ENCODE results near the gene ERBB3. TPM values are rescaled to one million over a fixed set of nuclear protein-coding genes. Genes with fewer than 3 reads are reported as not detected.

ERBB3 gene
- total RNA-seq, 2 donors from 2014 or later = 77.3 to 117 TPM

DNA sequence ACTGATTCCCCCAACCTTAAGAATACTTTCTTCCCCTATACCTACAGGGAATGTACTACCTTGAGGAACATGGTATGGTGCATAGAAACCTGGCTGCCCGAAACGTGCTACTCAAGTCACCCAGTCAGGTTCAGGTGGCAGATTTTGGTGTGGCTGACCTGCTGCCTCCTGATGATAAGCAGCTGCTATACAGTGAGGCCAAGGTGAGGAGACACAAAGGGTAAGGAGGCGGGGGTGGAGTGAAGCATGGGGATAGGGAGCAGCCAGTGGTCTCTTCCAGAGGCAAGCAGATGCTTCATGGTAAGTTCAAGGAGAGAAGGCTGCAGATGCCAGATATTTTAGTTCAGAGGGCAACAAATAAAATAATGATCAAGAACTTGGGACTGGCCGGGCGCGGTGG, 17.8 kb downstream of the ERBB3 start:
- no peak overlapping the region for H3K4me3 ChIP-seq
- WGBS = 92% methylated on average over 6 of the region's 6 CpGs
- DNase-seq (ENCODE audit: low spot score) = no peak
- TF ChIP-seq POLR2AphosphoS5 (IDR thresholded peaks at IDR 0.05) = no peak
- TF ChIP-seq POLR2A (IDR thresholded peaks at IDR 0.05) = no peak
- TF ChIP-seq, protein P1, sequence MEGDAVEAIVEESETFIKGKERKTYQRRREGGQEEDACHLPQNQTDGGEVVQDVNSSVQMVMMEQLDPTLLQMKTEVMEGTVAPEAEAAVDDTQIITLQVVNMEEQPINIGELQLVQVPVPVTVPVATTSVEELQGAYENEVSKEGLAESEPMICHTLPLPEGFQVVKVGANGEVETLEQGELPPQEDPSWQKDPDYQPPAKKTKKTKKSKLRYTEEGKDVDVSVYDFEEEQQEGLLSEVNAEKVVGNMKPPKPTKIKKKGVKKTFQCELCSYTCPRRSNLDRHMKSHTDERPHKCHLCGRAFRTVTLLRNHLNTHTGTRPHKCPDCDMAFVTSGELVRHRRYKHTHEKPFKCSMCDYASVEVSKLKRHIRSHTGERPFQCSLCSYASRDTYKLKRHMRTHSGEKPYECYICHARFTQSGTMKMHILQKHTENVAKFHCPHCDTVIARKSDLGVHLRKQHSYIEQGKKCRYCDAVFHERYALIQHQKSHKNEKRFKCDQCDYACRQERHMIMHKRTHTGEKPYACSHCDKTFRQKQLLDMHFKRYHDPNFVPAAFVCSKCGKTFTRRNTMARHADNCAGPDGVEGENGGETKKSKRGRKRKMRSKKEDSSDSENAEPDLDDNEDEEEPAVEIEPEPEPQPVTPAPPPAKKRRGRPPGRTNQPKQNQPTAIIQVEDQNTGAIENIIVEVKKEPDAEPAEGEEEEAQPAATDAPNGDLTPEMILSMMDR (IDR thresholded peaks at IDR 0.05) = no peak
- intact Hi-C loops (cut with DNase I) = no loop called here
- H3K36me3 ChIP-seq = peaks cover 0 to 4% of the 10 kb centered on the region in 2 donors
- H3K9me3 ChIP-seq = no peaks in the 10 kb centered on the region
- no peak overlapping the region for H3K27ac ChIP-seq
- H3K4me1 ChIP-seq (replicated peaks) = no peaks in the 10 kb centered on the region
- no peaks in the 10 kb centered on the region for H3K27me3 ChIP-seq (replicated peaks; ENCODE audit: insufficient read depth)

DNA sequence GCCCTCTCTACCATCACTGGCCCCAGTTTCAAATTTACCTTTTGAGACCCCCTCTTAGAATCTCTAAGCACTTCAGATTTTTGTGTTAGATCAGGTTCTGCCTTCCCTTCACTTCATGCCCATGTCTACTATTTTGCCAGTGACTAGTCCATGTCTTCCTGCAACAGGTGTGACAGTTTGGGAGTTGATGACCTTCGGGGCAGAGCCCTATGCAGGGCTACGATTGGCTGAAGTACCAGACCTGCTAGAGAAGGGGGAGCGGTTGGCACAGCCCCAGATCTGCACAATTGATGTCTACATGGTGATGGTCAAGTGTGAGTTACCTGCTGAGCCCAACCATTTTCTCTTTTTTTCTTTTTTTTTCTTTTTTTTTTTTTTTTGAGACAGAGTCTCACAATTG, 18.6 kb downstream of the ERBB3 start:
- Histone ChIP-seq H3K4me3 (no peak overlapping the region), H3K27ac (no peak overlapping the region), H3K36me3 (no peaks in the 10 kb centered on the region), H3K9me3 (no peaks in the 10 kb centered on the region), H3K4me1 (replicated peaks) (no peaks in the 10 kb centered on the region), H3K27me3 (replicated peaks; ENCODE audit: insufficient read depth) (no peaks in the 10 kb centered on the region)
- TF ChIP-seq POLR2A (IDR thresholded peaks at IDR 0.05) (no peak), POLR2AphosphoS5 (IDR thresholded peaks at IDR 0.05) (no peak)
- TF ChIP-seq, protein P1 (IDR thresholded peaks at IDR 0.05) = no peak
- no peak for DNase-seq (ENCODE audit: low spot score)
- WGBS = 86% methylated on average over 3 of the region's 3 CpGs
- intact Hi-C loops (cut with DNase I) = no loop called here

DNA sequence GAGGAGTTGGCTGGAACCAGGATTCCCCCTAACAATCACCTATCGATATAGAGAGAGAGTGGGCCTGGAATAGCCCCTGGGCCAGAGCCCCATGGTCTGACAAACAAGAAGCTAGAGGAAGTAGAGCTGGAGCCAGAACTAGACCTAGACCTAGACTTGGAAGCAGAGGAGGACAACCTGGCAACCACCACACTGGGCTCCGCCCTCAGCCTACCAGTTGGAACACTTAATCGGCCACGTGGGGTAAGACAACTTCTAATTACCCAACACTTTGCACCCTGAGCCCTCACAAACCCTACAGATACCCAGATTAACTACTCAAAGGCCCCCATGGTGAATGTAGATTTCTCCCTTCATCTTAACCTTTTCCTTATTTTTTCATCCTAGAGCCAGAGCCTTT, 19.8 kb downstream of the ERBB3 start:
- intact Hi-C loops (cut with DNase I) = loop anchor here (5.0 to 10.0 kb wide), 3 partner anchors 52 to 365 kb away; partner anchors contain the start of gene SUOX
- Histone ChIP-seq H3K27me3 (replicated peaks; ENCODE audit: insufficient read depth) (no peaks in the 10 kb centered on the region), H3K36me3 (no peaks in the 10 kb centered on the region), H3K9me3 (no peaks in the 10 kb centered on the region), H3K4me3 (no peak overlapping the region), H3K27ac (no peak overlapping the region), H3K4me1 (replicated peaks) (no peaks in the 10 kb centered on the region)
- DNase-seq (ENCODE audit: low spot score) = no peak
- TF ChIP-seq POLR2AphosphoS5 (IDR thresholded peaks at IDR 0.05) = no peak
- TF ChIP-seq, protein P1 (IDR thresholded peaks at IDR 0.05) = no peak
- no peak for TF ChIP-seq POLR2A (IDR thresholded peaks at IDR 0.05)
- 91% methylated on average over 4 of the region's 4 CpGs for WGBS

DNA sequence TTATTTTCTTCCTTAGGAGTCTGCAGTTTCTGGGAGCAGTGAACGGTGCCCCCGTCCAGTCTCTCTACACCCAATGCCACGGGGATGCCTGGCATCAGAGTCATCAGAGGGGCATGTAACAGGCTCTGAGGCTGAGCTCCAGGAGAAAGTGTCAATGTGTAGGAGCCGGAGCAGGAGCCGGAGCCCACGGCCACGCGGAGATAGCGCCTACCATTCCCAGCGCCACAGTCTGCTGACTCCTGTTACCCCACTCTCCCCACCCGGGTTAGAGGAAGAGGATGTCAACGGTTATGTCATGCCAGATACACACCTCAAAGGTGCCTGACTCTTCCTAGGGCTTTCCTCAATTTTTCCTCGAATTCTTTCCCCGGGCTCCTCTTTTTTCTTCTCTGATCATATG, 21.1 kb downstream of the ERBB3 start:
- 89% methylated on average over 14 of the region's 14 CpGs for WGBS

DNA sequence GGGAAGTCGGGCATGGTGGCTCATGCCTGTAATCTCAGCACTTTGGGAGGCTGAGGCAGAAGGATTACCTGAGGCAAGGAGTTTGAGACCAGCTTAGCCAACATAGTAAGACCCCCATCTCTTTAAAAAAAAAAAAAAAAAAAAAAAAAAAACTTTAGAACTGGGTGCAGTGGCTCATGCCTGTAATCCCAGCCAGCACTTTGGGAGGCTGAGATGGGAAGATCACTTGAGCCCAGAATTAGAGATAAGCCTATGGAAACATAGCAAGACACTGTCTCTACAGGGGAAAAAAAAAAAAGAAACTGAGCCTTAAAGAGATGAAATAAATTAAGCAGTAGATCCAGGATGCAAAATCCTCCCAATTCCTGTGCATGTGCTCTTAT, 22.7 kb downstream of the ERBB3 start:
- Histone ChIP-seq H3K4me3 (no peak overlapping the region), H3K27ac (no peak overlapping the region), H3K27me3 (replicated peaks; ENCODE audit: insufficient read depth) (no peaks in the 10 kb centered on the region), H3K36me3 (peaks cover 2 to 6% of the 10 kb centered on the region in 2 donors), H3K4me1 (replicated peaks) (peaks cover 10% of the 10 kb centered on the region), H3K9me3 (no peaks in the 10 kb centered on the region)
- WGBS = 92% methylated on average over 1 of the region's 1 CpG
- DNase-seq (ENCODE audit: low spot score) = no peak
- TF ChIP-seq, protein P1 (IDR thresholded peaks at IDR 0.05) = no peak
- no peak for TF ChIP-seq POLR2A (IDR thresholded peaks at IDR 0.05)
- no peak for TF ChIP-seq POLR2AphosphoS5 (IDR thresholded peaks at IDR 0.05)
- intact Hi-C loops (cut with DNase I) = loop anchor here (5.0 to 10.0 kb wide), 3 partner anchors 55 to 368 kb away; partner anchors contain the start of gene SUOX

More for the DNA sequence above, 21.1 kb downstream of the ERBB3 start:
- no peak for DNase-seq (ENCODE audit: low spot score)
- Histone ChIP-seq H3K9me3 (no peaks in the 10 kb centered on the region), H3K36me3 (no peaks in the 10 kb centered on the region), H3K27me3 (replicated peaks; ENCODE audit: insufficient read depth) (no peaks in the 10 kb centered on the region), H3K27ac (no peak overlapping the region), H3K4me1 (replicated peaks) (peaks cover 10% of the 10 kb centered on the region), H3K4me3 (no peak overlapping the region)
- TF ChIP-seq, protein P1 (IDR thresholded peaks at IDR 0.05) = no peak
- TF ChIP-seq POLR2AphosphoS5 (IDR thresholded peaks at IDR 0.05) (no peak), POLR2A (IDR thresholded peaks at IDR 0.05) (no peak)
- intact Hi-C loops (cut with DNase I) = loop anchor here (5.0 to 10.0 kb wide), 3 partner anchors 54 to 366 kb away; partner anchors contain the start of gene SUOX
